ENCODE results near the gene ALK.

The ALK gene

GRCh38 chr2:29789911-29790485 is 131.4 kb downstream of the ALK start:
- DNase-seq (ENCODE audit: low spot score), result no peak

GRCh38 chr2:29787473-29788465 is 133.6 kb downstream of the ALK start:
- no peak for DNase-seq (ENCODE audit: low spot score)

GRCh38 chr2:29786361-29786760 is 135.0 kb downstream of the ALK start:
- no peak for DNase-seq (ENCODE audit: low spot score)

GRCh38 chr2:29783666-29784065 is 137.7 kb downstream of the ALK start:
- no peak for DNase-seq (ENCODE audit: low spot score)

- DNase-seq (ENCODE audit: low spot score), result no peak
Measured at GRCh38 chr2:29782549-29783458, 138.6 kb downstream of the ALK start.

GRCh38 chr2:29782087-29782486 is 139.3 kb downstream of the ALK start:
- DNase-seq (ENCODE audit: low spot score), result no peak

GRCh38 chr2:29780906-29781305 is 140.5 kb downstream of the ALK start:
- no peak for DNase-seq (ENCODE audit: low spot score)

- no peak for DNase-seq (ENCODE audit: low spot score)
Measured at GRCh38 chr2:29777161-29777560, 144.2 kb downstream of the ALK start.

- DNase-seq (ENCODE audit: low spot score), result no peak
Measured at GRCh38 chr2:29776406-29776805, 145.0 kb downstream of the ALK start.

- no peak for DNase-seq (ENCODE audit: low spot score)
Measured at GRCh38 chr2:29775937-29776336, 145.4 kb downstream of the ALK start.

- no peak for DNase-seq (ENCODE audit: low spot score)
Measured at GRCh38 chr2:29774624-29775023, 146.8 kb downstream of the ALK start.

GRCh38 chr2:29770846-29771245 is 150.5 kb downstream of the ALK start:
- DNase-seq (ENCODE audit: low spot score), result no peak

- no peak for DNase-seq (ENCODE audit: low spot score)
Measured at GRCh38 chr2:29769847-29770246, 151.5 kb downstream of the ALK start.

- no peak for DNase-seq (ENCODE audit: low spot score)
Measured at GRCh38 chr2:29767606-29768335, 153.6 kb downstream of the ALK start.

GRCh38 chr2:29766191-29766590 is 155.2 kb downstream of the ALK start:
- no peak for DNase-seq (ENCODE audit: low spot score)

- no peak for DNase-seq (ENCODE audit: low spot score)
Measured at GRCh38 chr2:29765721-29766120, 155.7 kb downstream of the ALK start.

- no peak for DNase-seq (ENCODE audit: low spot score)
Measured at GRCh38 chr2:29763371-29763770, 158.0 kb downstream of the ALK start.

- no peak for DNase-seq (ENCODE audit: low spot score)
Measured at GRCh38 chr2:29762239-29762638, 159.1 kb downstream of the ALK start.

- no peak for DNase-seq (ENCODE audit: low spot score)
Measured at GRCh38 chr2:29761278-29761677, 160.1 kb downstream of the ALK start.

- DNase-seq (ENCODE audit: low spot score), result no peak
Measured at GRCh38 chr2:29760008-29760407, 161.4 kb downstream of the ALK start.

- DNase-seq (ENCODE audit: low spot score), result no peak
Measured at GRCh38 chr2:29759360-29759759, 162.0 kb downstream of the ALK start.

- DNase-seq (ENCODE audit: low spot score), result no peak
Measured at GRCh38 chr2:29755829-29756228, 165.6 kb downstream of the ALK start.

All from cerebellar cortex (tissue), 1 donor.